Kidney epithelial cell (primary cell): ENCODE measurements around the gene UQCRC2. TPM values are rescaled to one million over a fixed set of nuclear protein-coding genes. Genes with fewer than 3 reads are reported as not detected.

ENCODE experiments used
- DNase-seq: peaks from one replicate; pipeline ENCODE4 v3.0.0-alpha.2; 2010; ENCODE audit warnings: low read depth
- H3K27me3 ChIP-seq: 2 replicates; pipeline ENCODE4 v1.6.0; 2011; ENCODE audit warnings: low read length; ENCODE audit not compliant: control insufficient read depth, insufficient read depth
- H3K36me3 ChIP-seq: 2 replicates; pipeline ENCODE4 v1.5.1; 2011; ENCODE audit warnings: low read length; ENCODE audit not compliant: control insufficient read depth, insufficient read depth
- H3K4me3 ChIP-seq: 2 replicates; pipeline ENCODE4 v1.5.1; 2011; ENCODE audit warnings: low read depth, mild to moderate bottlenecking, control low read depth, low read length
- total RNA-seq: library from RNA; depleted of rRNA; stranded (reverse); fragments of >200 nt; gene quantifications from 2 replicates; pipeline ENCODE4 v1.2.3, GENCODE V29; 2015
- TF ChIP-seq, protein P1 (sequence below): IDR thresholded peaks from 2 replicates; pipeline ENCODE4 v1.5.1; 2011; ENCODE audit warnings: mild to moderate bottlenecking, moderate library complexity, low read length, control low read depth, inconsistent platforms; ENCODE audit not compliant: insufficient read depth, poor library complexity, severe bottlenecking

UQCRC2 gene
- total RNA-seq, 1 donor from 2014 or later, result 102 TPM

DNA sequence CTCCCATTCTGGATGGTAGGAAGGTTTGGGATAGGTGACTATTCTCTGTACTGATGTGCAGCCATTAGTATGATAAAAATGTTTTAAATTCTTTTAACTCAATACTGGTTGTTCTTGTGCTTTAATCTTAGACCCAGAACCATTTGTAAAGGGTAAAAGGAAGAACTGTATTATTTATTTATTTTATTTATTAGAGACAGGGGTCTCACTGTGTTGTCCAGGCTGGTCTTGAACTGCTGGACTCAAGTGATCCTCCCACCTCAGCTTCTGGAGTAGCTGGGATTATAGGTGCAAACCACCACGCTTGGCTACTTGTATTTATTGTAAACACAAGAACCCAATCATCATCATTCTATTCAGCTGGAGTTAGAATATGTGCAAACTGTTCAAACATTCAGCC, 52.6 kb downstream of the UQCRC2 start:
- Histone ChIP-seq H3K36me3 (no peaks in the 10 kb centered on the region), H3K27me3 (peaks cover 5% of the 10 kb centered on the region), H3K4me3 (no peak overlapping the region)
- DNase-seq, result no peak
- TF ChIP-seq, protein P1, sequence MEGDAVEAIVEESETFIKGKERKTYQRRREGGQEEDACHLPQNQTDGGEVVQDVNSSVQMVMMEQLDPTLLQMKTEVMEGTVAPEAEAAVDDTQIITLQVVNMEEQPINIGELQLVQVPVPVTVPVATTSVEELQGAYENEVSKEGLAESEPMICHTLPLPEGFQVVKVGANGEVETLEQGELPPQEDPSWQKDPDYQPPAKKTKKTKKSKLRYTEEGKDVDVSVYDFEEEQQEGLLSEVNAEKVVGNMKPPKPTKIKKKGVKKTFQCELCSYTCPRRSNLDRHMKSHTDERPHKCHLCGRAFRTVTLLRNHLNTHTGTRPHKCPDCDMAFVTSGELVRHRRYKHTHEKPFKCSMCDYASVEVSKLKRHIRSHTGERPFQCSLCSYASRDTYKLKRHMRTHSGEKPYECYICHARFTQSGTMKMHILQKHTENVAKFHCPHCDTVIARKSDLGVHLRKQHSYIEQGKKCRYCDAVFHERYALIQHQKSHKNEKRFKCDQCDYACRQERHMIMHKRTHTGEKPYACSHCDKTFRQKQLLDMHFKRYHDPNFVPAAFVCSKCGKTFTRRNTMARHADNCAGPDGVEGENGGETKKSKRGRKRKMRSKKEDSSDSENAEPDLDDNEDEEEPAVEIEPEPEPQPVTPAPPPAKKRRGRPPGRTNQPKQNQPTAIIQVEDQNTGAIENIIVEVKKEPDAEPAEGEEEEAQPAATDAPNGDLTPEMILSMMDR, result no peak

DNA sequence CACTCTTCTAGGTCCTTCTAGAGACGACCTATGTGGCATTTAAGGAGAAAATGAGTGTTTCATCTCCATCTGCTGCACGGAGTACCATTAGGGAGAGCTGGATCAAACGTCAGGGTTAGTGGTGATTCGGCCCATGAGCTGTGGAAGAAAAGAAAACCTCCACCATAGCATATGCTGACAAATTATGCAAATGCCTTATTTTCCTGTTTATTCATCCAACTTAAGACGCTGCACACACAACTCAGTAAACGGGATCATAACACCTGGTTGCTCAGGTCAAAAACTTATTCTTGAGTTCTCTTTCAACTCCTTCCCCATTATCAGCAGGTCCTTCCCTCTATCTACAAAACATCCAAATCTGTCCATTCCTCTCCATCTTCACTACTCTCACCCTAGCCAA, 53.5 kb downstream of the UQCRC2 start:
- H3K27me3 ChIP-seq, result peaks cover 5% of the 10 kb centered on the region
- no peak for DNase-seq
- TF ChIP-seq, protein P1, result no peak
- H3K4me3 ChIP-seq, result no peak overlapping the region
- H3K36me3 ChIP-seq, result no peaks in the 10 kb centered on the region

DNA sequence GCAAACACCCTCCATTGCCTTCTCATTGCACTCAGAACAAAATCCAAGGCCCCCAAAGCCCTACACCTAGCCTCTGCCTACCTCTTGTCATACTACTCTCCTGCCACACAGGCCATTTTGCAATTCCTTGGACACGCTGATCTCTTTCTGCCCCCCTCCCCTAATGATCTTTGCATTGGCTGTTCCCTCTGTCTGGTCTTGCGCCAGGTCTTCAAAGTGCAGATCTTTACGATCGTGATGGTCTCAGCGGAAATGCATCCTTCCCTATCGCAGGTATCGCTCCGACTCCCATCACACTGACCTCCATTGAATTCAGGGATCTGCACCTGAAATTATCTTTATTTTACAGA, 54.0 kb downstream of the UQCRC2 start:
- peaks cover 5% of the 10 kb centered on the region for H3K27me3 ChIP-seq
- TF ChIP-seq, protein P1, result no peak
- no peaks in the 10 kb centered on the region for H3K36me3 ChIP-seq
- peak overlapping the region; percentile 90 for H3K4me3 ChIP-seq
- DNase-seq, result no peak

DNA sequence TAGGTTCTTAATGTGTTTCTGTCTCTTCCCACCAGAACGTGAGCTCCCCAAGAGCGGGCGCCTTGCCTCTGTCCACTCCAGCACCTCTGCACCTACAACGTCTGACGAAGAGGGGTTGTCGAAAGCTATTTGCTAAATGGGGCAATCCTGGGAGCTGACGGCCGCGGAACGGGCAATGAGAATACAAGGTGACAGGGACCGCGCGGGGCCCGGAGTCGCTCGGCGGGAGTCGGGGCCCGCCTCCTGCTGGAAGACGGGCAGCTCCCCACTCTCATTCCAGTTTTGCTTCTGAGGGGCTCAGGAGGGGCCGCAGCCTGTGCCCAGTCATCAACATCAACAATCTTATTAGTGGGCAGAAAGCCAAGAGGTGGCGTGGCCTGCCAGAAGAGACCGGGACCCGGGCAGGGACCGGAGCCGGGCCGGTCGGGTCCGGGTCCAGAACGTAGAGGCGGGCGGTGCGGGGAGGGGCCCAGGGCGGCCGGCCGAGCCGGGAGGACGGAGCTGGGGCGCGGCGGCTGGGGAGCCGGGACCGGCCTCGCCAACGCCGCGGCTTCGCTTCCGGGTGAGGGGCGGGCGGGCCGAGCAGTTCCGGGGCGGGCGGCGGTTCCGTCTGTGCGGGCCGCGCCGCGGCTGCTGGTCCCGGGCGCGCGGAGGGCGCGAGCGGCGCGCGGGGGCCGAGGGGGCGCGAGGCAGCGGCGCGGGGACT, 54.5 kb downstream of the UQCRC2 start, which contains the start of gene MOSMO:
Gene MOSMO (plus strand): TSS at position 603 of the 706 bp plus-strand sequence. CDS start 191 bp downstream, outside the sequence.
- Histone ChIP-seq H3K4me3 (peak within 1 kb of the TSS; percentile 90), H3K36me3 (no peaks in the 10 kb centered on the region), H3K27me3 (peaks cover 5% of the 10 kb centered on the region)
- DNase-seq, result no peak
- TF ChIP-seq, protein P1, result no peak

- H3K27me3 ChIP-seq, result peaks cover 5% of the 10 kb centered on the region
- H3K36me3 ChIP-seq, result no peaks in the 10 kb centered on the region
- H3K4me3 ChIP-seq, result peak overlapping the region; percentile 90
- no peak for DNase-seq
- TF ChIP-seq, protein P1, result no peak
Observed at GRCh38 chr16:22008215-22009059, 55.3 kb downstream of the UQCRC2 start.
